ENCODE measurements around the gene KDF1. TPM values are rescaled to one million over a fixed set of nuclear protein-coding genes. Genes with fewer than 3 reads are reported as not detected.
A peak's percentile ranks its signal among the peaks of the same experiment; 100 is the strongest.

The KDF1 gene
- total and polyA plus RNA-seq, 2 of the 13 experiments (the other 11 are each of a cell fraction or from before 2014, with no cell fraction given), result 1.9 to 4.9 TPM

GRCh38 chr1:26999440-26999987 lies 39.2 kb upstream of the KDF1 start (continued):
- no peak for TF ChIP-seq ARID5B (CRISPR knock-in tag; IDR thresholded peaks at IDR 0.05)
- TF ChIP-seq TFDP1 (CRISPR knock-in tag; IDR thresholded peaks at IDR 0.05; ENCODE audit: borderline replicate concordance), result no peak
- TF ChIP-seq CREB3 (CRISPR knock-in tag; IDR thresholded peaks at IDR 0.05), result no peak
- TF ChIP-seq ZC3H13 (CRISPR knock-in tag; IDR thresholded peaks at IDR 0.05), result peak; percentile 20
- TF ChIP-seq MAFF (IDR thresholded peaks at IDR 0.05; ENCODE audit: low read depth, low read length), result no peak
- TF ChIP-seq ZNF142 (CRISPR knock-in tag; IDR thresholded peaks at IDR 0.05), result no peak
- no peak for TF ChIP-seq SKIL (CRISPR knock-in tag; IDR thresholded peaks at IDR 0.05; ENCODE audit: borderline replicate concordance)
- no peak for TF ChIP-seq TERF1 (CRISPR knock-in tag; IDR thresholded peaks at IDR 0.05)
- no peak for TF ChIP-seq ZNF576 (CRISPR knock-in tag; IDR thresholded peaks at IDR 0.05)
